Measurements from ENCODE around the gene SLC45A3. TPM values are rescaled to one million over a fixed set of nuclear protein-coding genes. Genes with fewer than 3 reads are reported as not detected.

SLC45A3 gene
- total RNA-seq, 1 experiment from 2014 or later: 16.7 TPM

GRCh38 chr1:205719015-205719414 lies 38.7 kb upstream of the SLC45A3 start:
- TF ChIP-seq, protein P1, sequence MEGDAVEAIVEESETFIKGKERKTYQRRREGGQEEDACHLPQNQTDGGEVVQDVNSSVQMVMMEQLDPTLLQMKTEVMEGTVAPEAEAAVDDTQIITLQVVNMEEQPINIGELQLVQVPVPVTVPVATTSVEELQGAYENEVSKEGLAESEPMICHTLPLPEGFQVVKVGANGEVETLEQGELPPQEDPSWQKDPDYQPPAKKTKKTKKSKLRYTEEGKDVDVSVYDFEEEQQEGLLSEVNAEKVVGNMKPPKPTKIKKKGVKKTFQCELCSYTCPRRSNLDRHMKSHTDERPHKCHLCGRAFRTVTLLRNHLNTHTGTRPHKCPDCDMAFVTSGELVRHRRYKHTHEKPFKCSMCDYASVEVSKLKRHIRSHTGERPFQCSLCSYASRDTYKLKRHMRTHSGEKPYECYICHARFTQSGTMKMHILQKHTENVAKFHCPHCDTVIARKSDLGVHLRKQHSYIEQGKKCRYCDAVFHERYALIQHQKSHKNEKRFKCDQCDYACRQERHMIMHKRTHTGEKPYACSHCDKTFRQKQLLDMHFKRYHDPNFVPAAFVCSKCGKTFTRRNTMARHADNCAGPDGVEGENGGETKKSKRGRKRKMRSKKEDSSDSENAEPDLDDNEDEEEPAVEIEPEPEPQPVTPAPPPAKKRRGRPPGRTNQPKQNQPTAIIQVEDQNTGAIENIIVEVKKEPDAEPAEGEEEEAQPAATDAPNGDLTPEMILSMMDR (conservative IDR thresholded peaks at IDR 0.05): no peak
- WGBS (ENCODE audit: extremely low coverage, insufficient read length, low lambda C conversion rate): no CpG with 5 or more reads among the region's 3 CpGs

More at GRCh38 chr1:205719015-205719414, 38.7 kb upstream of the SLC45A3 start:
- H3K56ac ChIP-seq (ENCODE audit: insufficient read length, low read depth, low read length): no peak overlapping the region
- H3K23me2 ChIP-seq (ENCODE audit: insufficient read length, low read depth, low read length, poor library complexity, severe bottlenecking): no peaks in the 10 kb centered on the region
- H2BK15ac ChIP-seq (ENCODE audit: low read depth, low read length): no peak overlapping the region
- no peaks in the 10 kb centered on the region for H3K4me1 ChIP-seq (ENCODE audit: insufficient read depth, low read length)
- no peak overlapping the region for H4K5ac ChIP-seq (ENCODE audit: insufficient read length, low read depth, low read length)
- peaks cover 37 to 83% (median 81%) of the 10 kb centered on the region in 3 experiments for H3K36me3 Mint-ChIP-seq (ENCODE audit: insufficient read depth in 1 of 3, low read depth in 3 of 3)
- H4K8ac ChIP-seq (replicated peaks; ENCODE audit: insufficient read length, low read depth, low read length): no peak overlapping the region
- H2AFZ ChIP-seq (ENCODE audit: low read length): no peak overlapping the region
- H3K9ac ChIP-seq (ENCODE audit: extremely low read depth, insufficient read length, low read length): no peak overlapping the region
- no peak overlapping the region for H2BK120ac ChIP-seq (ENCODE audit: low read depth, low read length, poor library complexity, severe bottlenecking)
- no peak overlapping the region for H3K4ac ChIP-seq (ENCODE audit: low read depth, low read length)
- H3K27me3 ChIP-seq (ENCODE audit: insufficient read depth, low read length): no peaks in the 10 kb centered on the region
- H3K4me3 Mint-ChIP-seq: no peak overlapping the region
- H3K27ac Mint-ChIP-seq: no peak overlapping the region
- no peaks in the 10 kb centered on the region for H4K20me1 ChIP-seq (ENCODE audit: control insufficient read depth, insufficient read depth, insufficient read length)
- no peaks in the 10 kb centered on the region for H3K79me2 ChIP-seq (ENCODE audit: insufficient read depth, low read length)
- H3K23ac ChIP-seq (ENCODE audit: insufficient read length, low read depth, low read length): no peak overlapping the region
- H3K18ac ChIP-seq (ENCODE audit: insufficient read length, low read depth, low read length): no peak overlapping the region
- no peaks in the 10 kb centered on the region for H3K79me1 ChIP-seq (ENCODE audit: insufficient read depth, low read depth, low read length, poor library complexity, severe bottlenecking)
- no peaks in the 10 kb centered on the region for H3K27me3 Mint-ChIP-seq (ENCODE audit: low read depth)
- H2AK5ac ChIP-seq (ENCODE audit: insufficient read length, low read length): no peak overlapping the region
- H3K9me3 ChIP-seq (ENCODE audit: control insufficient read depth, low read depth, low read length): no peaks in the 10 kb centered on the region
- H2BK5ac ChIP-seq (ENCODE audit: insufficient read length, low read length): no peak overlapping the region
- no peak overlapping the region for H3K4me2 ChIP-seq (ENCODE audit: insufficient read depth, insufficient read length, low read length)
- no peak overlapping the region for H2BK20ac ChIP-seq (ENCODE audit: low read depth, low read length, poor library complexity, severe bottlenecking)
- H4K91ac ChIP-seq (ENCODE audit: insufficient read length, low read depth, low read length): no peak overlapping the region
- no peak overlapping the region for H3T11ph ChIP-seq (ENCODE audit: low read length)
- H3K27ac ChIP-seq (ENCODE audit: insufficient read length, low read depth, low read length): no peak overlapping the region
- H3K14ac ChIP-seq (ENCODE audit: insufficient read depth, low read length): no peak overlapping the region
- no peaks in the 10 kb centered on the region for H3K9me3 Mint-ChIP-seq
- no peak overlapping the region for H2BK12ac ChIP-seq (ENCODE audit: insufficient read length, low read depth, low read length)
- peaks cover 20 to 24% of the 10 kb centered on the region in 2 experiments for H3K4me1 Mint-ChIP-seq
- no peak for DNase-seq
